HG03108 (cell line): ENCODE results near the gene ADGRD1.

Experiments used
- ATAC-seq: cut with Tn5 transposase; IDR thresholded peaks from one replicate; pipeline ENCODE4 v1.9.1; 2021; ENCODE audit warnings: moderate library complexity; ENCODE audit not compliant: unreplicated experiment

The ADGRD1 gene

DNA sequence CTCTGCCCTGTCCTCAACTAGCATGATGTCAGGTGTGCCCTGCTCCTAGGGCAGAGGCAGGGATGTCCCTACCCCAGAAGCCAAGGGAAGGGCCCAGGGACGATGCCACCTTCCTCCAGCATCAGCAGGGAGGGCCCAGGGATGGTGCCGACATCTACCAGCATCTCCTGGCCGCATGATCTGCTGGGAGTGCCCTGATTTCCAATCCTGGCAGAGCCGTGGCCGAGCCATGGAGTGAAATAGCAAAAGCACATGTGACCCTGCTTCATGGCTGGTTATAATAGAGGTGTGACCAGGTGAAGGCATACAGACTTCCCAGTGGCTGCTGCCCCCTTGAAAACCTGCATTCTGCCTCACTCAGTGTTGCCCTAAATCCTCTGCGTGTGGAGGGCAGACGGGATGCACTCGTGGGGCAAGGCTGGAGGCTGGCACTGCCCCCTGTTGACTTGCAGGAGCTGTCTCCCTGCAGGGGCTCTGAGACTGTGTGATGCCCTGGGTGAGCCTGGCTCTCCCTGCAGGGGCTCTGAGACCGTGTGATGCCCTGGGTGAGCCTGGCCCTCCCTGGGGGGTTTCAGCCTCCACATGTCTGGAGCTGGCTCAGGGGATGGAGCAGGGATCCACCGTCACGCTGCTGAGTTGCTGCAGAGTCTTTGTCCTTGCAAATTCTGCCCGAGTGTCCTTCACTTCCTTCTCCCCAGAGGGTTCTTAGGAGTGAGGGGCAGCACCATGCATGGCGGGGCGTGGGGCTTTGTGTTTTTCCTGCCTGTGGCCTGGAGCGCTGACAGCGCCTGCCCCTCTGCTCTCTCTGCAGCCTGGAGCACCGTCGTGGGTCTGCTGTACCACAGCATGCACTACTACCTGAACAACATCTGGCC lies 51.7 kb downstream of the ADGRD1 start:
- no peak for ATAC-seq

DNA sequence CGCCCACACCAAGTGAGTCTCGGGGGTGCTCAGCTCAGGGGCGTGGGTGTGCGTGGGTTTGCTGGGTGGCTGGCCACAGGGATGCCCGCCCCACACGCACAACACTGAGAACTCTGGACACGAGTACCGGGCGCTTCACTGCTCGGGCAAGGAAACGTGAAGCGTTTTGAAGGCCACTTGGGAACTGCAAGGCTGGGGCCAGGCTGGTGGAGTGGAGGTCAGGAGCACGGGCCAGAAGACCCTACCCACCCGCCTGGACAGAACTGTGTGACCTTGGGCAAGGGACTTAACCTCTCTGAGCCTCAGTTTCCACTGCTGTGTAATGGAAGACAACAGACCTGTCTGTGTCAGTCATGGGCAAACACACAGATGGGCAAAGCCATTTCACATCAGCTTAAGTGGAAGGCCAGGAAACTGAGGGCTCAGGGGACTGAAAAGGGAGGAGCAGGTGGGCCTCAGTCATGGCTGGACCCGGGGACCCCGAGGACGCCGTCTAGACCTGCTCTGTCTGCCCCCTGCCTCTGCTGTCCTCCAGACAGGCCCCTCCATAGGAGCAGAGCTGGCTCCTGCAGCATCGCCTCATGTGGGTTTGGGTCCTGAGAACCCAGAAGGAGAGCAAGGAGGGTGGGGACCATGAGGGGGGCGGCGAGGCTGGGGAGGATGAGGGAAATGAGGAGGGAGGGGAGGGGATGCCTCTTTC lies 52.5 kb downstream of the ADGRD1 start:
- ATAC-seq, result no peak

DNA sequence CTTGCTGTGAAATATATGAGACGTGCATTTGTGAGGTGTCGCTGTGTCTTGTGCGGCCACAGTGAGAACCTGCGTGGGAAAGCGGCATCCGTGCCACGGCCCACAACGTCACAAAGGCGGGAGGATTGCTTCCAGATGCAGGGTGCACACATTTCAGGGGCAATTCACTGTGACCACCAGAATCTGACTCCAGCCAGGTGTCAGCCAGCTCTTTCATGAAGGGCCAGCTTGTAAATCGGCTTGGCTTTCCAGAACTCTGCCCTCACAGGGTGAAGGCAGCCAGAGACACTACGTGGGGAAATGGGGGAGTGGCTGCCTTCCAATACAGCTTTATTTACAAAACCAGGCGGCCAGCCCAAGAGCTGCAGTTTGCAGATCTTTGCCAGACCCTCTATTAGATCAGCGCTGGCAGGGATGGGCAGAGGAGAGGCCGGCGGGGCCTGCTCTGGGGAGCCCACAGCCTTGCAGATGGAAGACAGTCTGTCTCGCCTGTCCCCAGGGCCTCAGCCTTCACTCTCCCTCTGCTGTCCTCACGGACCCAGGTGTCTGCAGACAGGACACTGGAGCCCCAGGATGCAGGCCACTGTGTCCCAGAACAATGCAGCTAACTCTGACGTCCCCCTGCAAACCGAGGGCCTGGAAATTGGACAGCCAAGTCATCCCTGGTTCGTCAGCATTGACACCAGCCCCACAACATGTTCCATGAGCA lies 53.5 kb downstream of the ADGRD1 start:
- ATAC-seq, result no peak

DNA sequence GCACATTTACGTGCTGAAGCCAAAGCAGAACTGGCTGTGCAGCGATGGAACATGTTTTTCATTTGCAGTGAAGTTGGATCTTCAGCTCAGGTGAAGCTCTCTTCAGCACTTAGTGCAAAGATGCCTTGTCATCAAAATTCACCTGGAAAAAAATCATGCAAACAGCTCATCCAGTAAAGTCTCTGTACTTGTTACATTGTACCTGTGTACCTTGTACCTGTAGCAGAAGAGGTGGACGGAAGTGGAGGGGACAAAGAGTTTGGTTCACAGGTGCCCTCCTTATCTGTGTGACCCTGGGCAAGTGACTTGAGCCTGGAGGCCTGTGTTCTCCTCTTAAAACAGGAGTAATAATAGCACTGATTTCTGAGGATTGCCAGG lies 54.0 kb downstream of the ADGRD1 start:
- no peak for ATAC-seq

DNA sequence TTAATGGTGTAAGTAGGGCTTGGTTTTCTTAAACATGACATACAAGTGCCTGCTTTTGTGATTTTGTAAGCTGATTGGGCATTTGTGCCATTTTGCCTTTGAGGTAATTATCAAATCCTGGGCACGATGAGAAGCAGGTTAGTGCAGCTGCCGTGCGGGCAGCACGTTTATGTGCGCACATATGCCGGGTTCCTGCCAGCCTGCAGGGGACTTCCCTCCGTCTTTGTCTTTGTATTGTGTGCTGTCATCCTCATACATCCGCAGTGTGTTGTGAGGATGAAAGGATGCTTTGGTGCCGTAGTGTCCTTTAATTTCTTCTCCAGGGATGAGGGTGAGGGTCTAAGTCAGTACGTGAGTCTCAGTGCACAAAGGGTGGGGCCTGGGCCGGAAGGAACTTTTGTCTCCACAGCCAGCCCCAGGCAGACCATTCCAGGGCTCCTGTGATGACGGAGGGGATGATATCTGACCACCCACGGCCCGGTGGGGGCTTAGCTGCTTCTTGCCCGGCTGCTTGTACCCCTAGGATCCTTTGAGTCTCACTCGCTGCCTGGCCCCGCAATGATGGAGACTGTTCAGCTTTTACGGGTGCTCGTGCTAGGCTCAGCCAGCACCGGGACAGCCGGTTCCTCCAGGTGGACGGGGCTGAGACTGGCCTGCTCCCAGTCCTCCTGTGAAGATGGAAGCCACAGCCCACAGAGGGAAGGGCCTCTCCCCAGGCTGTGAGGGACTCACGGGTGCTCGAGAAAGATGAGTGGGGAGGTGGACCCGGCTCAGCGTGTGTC lies 54.6 kb downstream of the ADGRD1 start:
- no peak for ATAC-seq

DNA sequence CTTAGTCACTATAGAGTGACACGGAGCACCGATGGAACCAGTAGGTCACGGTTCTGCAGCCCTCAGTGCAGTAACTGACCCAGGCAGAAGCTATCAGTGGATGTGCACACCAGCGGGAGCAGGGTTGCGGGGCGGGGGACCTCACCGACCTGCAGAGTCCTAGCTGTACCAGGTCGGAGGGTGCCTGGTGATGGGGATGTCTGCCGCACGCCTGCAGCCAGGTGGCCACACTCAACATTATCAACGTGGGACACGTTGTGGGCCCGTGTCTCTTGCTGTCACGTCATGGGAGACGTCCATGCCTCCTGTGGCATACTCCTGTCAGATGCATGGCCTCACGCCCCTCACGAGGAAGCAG lies 55.2 kb downstream of the ADGRD1 start:
- ATAC-seq, result no peak

DNA sequence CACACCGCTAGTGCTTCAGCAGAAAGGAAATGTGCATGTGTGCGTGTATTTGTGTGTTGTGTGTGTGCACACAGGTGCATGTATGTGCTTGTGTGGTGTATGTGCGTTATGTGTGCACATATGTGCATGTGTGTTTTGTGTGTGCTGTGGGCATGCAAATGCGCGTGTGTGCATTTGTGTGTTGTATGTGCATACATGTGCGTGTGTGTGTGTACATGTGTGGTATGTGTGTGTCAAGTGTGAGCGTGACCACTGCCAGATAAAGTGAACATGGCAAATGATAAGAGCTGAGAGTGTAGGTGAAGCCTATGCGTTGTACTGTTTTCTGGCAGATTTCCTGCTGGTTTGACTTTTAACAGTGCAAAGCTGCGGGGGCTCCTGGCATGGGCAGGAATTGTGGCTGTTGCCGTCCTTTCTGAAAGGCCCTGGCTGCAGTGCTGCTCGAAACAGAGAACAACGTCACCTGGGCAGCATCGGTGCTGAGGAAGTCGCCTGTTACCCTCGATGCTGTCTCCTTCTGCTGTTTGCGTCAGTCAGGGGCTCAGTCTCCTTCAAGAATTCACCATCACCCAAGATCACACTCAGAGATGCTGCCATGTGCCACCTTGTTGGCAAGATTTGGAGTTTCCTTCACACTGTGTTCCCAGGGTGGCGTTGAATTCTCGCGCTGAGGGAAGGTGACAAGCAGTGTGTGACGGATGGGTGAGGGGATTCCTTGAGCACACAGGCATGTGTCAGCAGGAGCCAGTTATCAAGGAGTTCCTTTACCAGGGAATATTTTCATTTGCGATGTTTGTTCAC lies 56.1 kb downstream of the ADGRD1 start:
- ATAC-seq, result no peak

DNA sequence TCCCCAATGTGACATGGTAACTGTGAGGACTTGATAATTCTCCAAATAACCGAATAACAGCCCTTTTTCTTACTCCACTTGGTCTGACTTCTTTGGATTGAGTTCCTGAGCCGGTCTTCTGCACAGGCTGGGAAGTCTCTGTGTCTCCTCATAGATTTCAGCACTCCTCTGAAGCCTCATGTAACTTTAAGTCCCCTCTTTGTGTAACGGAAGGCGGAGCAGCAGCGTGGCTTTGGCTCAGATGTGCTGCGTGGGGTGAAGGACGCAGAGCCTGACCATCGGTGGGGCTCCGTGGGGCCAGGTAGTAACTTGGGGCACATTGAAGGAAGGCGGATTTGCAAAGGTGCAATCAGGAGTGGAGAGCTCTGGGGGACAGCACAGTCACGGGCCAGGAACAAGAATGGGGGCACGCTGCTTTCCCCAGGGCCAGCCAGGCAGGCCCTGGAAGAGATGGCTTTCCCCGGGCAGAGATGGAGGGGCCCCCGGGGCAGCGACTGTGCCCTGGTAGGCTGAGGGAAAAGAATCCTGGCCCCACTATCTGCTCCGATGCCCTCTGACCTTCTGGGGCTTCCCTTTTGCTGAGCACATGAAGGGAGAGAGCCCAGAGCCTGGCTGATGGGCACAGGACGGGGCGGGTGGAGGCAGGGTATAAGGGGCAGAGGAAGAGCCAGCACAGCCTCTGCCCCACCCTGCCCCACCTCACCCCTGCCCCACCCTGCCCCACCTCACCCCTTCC lies 56.9 kb downstream of the ADGRD1 start:
- no peak for ATAC-seq

DNA sequence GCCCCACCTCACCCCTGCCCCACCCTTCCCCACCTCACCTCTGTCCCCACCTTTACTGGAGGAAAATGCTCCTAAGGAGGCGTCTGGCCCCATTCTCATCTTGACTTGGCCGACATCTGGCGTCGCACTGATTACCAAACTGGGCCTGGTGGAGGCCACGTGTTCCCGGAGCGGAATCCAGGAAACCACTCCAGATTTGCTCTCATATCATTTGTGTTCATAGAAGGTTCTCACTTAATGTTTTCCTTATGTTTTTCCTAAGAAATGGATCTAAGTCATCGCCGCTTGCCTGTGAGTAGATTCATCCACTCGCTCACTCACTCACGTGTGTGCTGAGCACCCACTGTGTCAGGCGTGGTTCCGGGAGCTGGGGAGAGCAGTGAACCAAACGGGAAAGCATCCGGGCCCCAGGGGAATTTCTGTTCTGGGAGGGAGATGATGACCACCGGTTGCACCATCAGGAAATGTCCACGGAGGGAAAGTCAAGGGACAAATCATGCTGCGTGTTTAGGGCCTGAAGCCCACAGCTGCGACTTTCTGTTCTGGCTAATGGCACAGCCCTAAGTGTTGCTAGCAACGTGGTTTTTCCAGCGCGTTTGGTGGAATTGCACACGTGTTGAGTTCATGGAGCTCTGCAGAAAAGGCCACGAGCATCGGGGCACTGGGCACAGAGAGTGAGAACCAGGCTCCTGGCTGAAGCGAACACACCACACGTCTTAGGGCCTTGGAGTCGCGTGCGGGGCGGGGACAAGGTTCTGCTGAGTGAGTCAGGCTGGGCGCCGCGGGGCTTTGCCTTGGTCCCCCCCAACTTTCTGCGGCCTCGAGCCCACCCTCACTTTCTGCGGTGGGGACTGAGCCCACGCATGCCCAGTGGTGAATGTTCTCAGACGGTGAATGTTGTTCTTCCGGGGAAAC lies 57.7 kb downstream of the ADGRD1 start:
- no peak for ATAC-seq

DNA sequence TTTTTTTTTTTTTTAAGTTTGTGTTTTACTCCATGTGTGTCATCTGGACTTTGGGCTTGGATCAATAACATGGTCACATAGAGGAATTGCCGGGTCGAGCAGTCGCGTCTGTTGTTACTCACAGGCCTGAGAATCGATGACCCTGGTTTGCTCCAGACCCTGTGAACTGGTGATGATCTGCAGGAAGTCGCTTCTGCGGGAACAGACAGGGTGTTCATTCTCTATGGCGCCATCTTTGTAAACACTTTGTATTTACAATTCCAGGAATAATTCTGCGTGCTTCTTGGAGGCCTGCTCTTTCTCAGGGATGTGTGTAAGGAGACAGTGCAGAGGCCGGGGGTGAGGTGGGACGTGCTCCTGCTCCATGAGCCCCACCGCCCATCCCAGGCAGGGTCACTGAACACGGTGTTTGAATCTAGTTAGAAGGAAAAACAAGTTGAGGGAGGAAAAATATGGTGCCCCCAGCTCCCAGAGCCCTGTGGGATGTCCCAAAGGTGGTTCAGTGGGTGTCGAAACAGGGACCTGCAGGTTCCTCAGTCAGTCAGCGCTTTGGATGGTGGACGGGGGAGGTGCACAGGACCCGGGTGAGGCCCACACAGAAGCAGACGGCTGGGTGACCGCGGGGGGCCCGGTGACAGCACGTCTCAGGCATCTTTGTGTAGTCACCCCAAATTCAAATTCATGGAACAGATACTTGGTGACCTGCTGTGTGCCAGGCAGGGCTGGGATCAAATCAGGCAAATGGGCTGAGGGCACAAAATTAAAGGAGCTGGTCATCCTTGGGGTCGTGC lies 58.8 kb downstream of the ADGRD1 start:
- ATAC-seq, result no peak

DNA sequence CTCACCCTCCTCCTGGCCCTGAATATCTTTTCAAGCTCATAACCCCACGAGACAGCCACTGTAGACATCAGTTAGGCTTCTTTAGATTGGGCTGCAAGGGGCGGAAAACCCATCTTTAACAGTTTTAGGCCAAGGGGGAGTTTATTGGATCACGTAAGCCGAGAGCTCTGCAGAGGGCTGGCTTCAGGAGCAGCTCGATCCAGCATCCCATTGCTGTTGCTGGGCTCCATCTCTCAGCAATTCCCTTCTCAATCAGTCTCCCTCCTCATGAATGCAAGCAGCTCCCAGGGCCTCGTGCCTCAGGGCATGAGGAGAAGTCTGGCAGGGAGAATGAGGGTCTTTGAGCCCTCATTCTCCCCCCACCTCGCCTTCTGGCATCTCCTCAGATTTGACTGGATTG lies 59.4 kb downstream of the ADGRD1 start:
- ATAC-seq, result no peak

DNA sequence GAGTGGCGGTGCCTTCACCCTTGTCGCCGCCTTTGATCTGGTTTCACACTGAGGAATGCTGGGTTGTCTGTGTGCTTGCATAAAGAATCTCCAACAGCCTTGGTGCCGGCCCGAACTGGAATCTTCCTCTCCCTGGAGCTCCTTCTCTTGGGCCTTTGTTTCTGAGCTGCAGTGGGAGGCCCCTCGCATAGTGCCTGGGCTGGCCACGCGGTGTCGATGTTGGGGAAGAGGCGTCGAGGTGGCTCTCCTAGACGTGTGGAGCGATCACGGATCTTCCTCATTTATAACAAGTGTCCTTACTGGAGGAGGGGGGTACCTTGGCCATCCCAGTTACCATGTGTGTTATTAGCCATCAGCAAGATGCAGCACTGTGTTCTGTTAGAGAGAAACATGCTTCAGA lies 60.6 kb downstream of the ADGRD1 start:
- ATAC-seq, result no peak

DNA sequence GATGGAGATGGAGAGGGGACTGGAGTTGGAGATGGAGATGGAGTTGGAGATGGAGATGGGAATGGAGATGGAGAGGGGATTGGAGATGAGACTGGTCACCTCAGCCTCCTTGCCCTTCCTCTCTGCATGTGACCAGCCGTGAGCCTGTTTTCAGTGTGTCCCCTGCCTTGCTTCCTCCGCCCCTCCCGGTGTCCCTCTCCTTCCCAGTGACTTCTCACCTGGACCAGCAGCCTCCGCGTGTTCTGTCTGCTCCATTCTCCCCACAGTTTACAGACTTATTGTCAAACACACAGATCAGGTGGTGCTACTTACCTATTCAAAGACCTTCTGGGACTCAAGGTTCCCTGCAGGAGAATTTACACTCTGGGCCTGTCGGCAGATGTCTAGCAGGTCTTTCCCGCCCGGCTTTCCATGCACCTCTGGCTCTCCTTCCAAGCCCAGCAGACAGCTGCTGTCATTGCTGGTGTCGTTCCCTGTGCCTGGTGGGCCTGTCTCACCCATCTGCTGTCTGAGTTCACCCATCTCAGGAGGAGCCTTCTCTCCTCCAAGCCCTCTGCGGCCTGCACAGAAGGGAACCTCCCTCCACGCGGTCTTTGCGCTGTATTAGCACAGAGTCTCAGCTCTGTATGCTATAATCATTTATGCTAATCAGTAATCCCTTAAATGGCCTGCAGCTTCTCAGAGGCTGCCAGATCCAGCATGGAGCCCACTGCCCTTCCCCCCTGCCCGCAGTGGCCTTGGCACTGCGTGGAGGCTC lies 62.1 kb downstream of the ADGRD1 start:
- ATAC-seq, result no peak

DNA sequence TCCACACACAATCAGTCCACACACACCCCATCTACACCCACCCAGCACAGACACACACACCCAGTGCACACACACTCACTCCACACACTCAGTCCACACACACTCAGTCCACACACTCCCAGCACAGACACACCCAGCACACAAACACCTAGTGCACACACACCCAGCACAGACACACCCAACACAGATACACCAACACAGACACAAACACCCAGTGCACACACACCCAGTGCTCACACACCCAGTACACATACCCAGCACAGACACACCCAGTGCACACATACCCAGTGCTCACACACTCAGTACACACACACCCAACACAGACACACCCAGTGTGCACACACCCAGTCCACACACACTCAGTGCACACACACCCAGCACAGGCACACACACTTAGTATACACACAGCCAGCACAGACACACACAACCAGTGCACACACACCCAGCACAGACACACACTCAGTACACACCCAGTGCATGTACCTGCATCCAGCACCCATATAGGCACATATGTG lies 63.8 kb downstream of the ADGRD1 start:
- no peak for ATAC-seq

DNA sequence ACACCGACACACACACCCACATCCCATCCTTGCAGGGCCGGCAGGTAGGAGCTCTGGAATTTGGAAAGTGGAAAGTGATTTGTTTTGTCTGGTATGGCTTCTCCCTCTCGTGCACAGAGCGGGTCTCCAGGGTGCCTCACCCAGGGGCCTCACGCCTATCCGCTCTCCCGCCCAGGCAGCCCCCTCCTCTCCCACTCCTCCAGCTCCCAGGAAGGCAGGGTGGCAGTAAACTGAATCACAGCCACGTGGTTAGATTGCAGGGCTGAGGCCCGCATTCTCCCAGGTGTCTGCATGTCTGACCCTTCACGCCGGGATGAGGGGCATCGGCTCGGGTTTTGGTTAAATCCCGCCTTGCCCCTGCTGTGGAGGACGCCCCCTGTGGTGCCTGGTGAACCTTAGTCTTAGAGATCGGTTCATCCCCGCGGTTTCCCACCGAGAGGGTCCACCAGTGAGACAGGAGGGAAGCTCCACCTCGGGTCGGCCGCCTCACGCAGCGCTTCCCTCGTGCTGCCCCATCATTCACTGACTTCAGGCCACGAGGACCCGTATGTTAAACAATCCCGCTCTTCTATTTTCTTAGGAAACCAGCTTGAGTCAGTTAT lies 64.4 kb downstream of the ADGRD1 start:
- no peak for ATAC-seq

DNA sequence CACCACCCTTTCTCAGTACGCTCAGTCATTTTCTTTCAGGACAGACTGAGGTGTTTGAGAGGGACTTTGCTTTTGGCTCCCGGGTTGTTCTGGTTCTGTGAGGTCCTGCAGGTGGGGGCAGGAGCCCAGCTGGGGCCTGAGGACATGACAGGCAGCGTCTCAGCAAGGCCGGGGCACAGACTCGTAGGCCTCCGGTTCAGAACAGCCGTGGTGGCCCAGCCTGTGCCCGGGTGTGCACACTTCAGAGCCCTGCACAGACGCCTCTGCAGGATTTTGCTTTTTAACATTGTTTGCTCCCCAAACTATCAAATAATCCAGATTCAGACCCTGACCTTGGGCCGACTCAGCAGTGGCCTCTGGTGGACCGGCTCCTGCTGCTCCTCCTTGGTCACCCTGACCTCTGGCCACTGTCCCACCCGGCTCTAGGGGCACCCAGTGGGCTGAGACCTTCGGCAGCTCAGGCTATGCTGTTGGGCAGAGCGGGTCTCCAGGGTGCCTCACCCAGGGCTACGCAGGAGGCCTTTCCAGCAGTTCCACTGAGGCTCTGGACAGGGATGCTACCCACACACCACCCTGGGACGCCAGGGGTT lies 65.2 kb downstream of the ADGRD1 start:
- ATAC-seq, result no peak
